Peyer's patch (tissue), 4 donors: ENCODE results near the gene TTC4. TPM values are rescaled to one million over a fixed set of nuclear protein-coding genes. Genes with fewer than 3 reads are reported as not detected.

Source experiments
- DNase-seq, 3 donors: peaks; one replicate each; pipeline ENCODE4 v3.0.0-alpha.2; 2017 to 2019
- H3K27ac ChIP-seq, 4 donors: fragments of 200-600 bp; sonication (generic); one replicate each; pipeline ENCODE4 v1.5.1; 2016 to 2019
- H3K27me3 ChIP-seq, 2 donors: fragments of 200-600 bp; sonication (generic); one replicate each; pipeline ENCODE4 v1.5.1; 2019
- H3K36me3 ChIP-seq, 3 donors: fragments of 200-600 bp; sonication (generic); one replicate each; pipeline ENCODE4 v1.5.1; 2016 to 2019
- H3K4me1 ChIP-seq, 4 donors: fragments of 200-600 bp; sonication (generic); one replicate each; pipeline ENCODE4 v1.5.1; 2016 to 2019
- H3K4me3 ChIP-seq, 4 donors: fragments of 200-600 bp; sonication (generic); 1 replicate in 3 of 4; 2 replicates in 1 of 4; pipeline ENCODE4 v1.5.1; 2016 to 2019; ENCODE audit warnings: mild to moderate bottlenecking in 1 of 4
- H3K9me3 ChIP-seq, 4 donors: fragments of 200-600 bp; sonication (generic); one replicate each; pipeline ENCODE4 v1.5.1; 2016 to 2019; ENCODE audit warnings: mild to moderate bottlenecking in 1 of 4
- POLR2A ChIP-seq, 2 donors: fragments of 450-650 bp; IDR thresholded peaks; one replicate each; pipeline ENCODE4 v1.5.1; 2017; ENCODE audit warnings: antibody characterized with exemption in 2 of 2, mild to moderate bottlenecking in 2 of 2, moderate library complexity in 2 of 2
- total RNA-seq, 4 donors: library from RNA; depleted of rRNA; stranded (reverse); fragments of >200 nt; gene quantifications; one replicate each; pipeline ENCODE4 v1.1.0, GENCODE V29; 2016
- TF ChIP-seq, protein P1 (sequence below), 6 experiments: fragments of 450-650 bp in 4 of 6; fragments of 200-600 bp in 2 of 6; sonication (generic) in 1 of 6; IDR thresholded peaks; one replicate each; pipeline ENCODE4 v1.5.1; 2017 to 2019; ENCODE audit warnings: antibody characterized with exemption in 6 of 6, mild to moderate bottlenecking in 3 of 6, moderate library complexity in 1 of 6

The TTC4 gene
- total RNA-seq, 4 donors from 2014 or later: 15.7 to 39.6 (median 30.3) TPM

- DNase-seq: no peak
- Histone ChIP-seq H3K4me3 (no peak overlapping the region), H3K36me3 (peaks cover 0 to 57% (median 0%) of the 10 kb centered on the region in 3 donors), H3K27ac (no peak overlapping the region), H3K9me3 (no peaks in the 10 kb centered on the region), H3K4me1 (no peaks in the 10 kb centered on the region), H3K27me3 (no peaks in the 10 kb centered on the region)
- TF ChIP-seq, protein P1, sequence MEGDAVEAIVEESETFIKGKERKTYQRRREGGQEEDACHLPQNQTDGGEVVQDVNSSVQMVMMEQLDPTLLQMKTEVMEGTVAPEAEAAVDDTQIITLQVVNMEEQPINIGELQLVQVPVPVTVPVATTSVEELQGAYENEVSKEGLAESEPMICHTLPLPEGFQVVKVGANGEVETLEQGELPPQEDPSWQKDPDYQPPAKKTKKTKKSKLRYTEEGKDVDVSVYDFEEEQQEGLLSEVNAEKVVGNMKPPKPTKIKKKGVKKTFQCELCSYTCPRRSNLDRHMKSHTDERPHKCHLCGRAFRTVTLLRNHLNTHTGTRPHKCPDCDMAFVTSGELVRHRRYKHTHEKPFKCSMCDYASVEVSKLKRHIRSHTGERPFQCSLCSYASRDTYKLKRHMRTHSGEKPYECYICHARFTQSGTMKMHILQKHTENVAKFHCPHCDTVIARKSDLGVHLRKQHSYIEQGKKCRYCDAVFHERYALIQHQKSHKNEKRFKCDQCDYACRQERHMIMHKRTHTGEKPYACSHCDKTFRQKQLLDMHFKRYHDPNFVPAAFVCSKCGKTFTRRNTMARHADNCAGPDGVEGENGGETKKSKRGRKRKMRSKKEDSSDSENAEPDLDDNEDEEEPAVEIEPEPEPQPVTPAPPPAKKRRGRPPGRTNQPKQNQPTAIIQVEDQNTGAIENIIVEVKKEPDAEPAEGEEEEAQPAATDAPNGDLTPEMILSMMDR (IDR thresholded peaks at IDR 0.05): no peak
- no peak for TF ChIP-seq POLR2A (IDR thresholded peaks at IDR 0.05)
These were observed 26.6 kb downstream of the TTC4 start for GRCh38 chr1:54742282-54742681.

- DNase-seq: no peak
- H3K4me3 ChIP-seq: no peak overlapping the region
- TF ChIP-seq, protein P1 (IDR thresholded peaks at IDR 0.05): no peak
- no peak for TF ChIP-seq POLR2A (IDR thresholded peaks at IDR 0.05)
- H3K4me1 ChIP-seq: no peaks in the 10 kb centered on the region
- H3K27ac ChIP-seq: no peak overlapping the region
- H3K27me3 ChIP-seq: no peaks in the 10 kb centered on the region
- no peaks in the 10 kb centered on the region for H3K9me3 ChIP-seq
- peaks cover 0 to 44% (median 0%) of the 10 kb centered on the region in 3 donors for H3K36me3 ChIP-seq
These were observed 28.0 kb downstream of the TTC4 start for GRCh38 chr1:54743416-54744226.

- no peaks in the 10 kb centered on the region for H3K4me1 ChIP-seq
- TF ChIP-seq, protein P1 (IDR thresholded peaks at IDR 0.05): no peak
- TF ChIP-seq POLR2A (IDR thresholded peaks at IDR 0.05): no peak
- no peaks in the 10 kb centered on the region for H3K27me3 ChIP-seq
- H3K4me3 ChIP-seq: no peak overlapping the region
- H3K36me3 ChIP-seq: peaks cover 0 to 33% (median 0%) of the 10 kb centered on the region in 3 donors
- H3K9me3 ChIP-seq: no peaks in the 10 kb centered on the region
- H3K27ac ChIP-seq: no peak overlapping the region
- no peak for DNase-seq
These were observed 29.0 kb downstream of the TTC4 start for GRCh38 chr1:54744696-54745095.

- H3K9me3 ChIP-seq: no peaks in the 10 kb centered on the region
- no peak for DNase-seq
- no peak for TF ChIP-seq POLR2A (IDR thresholded peaks at IDR 0.05)
- no peak overlapping the region for H3K27ac ChIP-seq
- no peak overlapping the region for H3K4me3 ChIP-seq
- no peaks in the 10 kb centered on the region for H3K4me1 ChIP-seq
- H3K36me3 ChIP-seq: peaks cover 0 to 27% (median 0%) of the 10 kb centered on the region in 3 donors
- no peaks in the 10 kb centered on the region for H3K27me3 ChIP-seq
These were observed 29.6 kb downstream of the TTC4 start for GRCh38 chr1:54745274-54745673.

- H3K27ac ChIP-seq: no peak overlapping the region
- H3K4me1 ChIP-seq: no peaks in the 10 kb centered on the region
- DNase-seq: no peak
- no peaks in the 10 kb centered on the region for H3K9me3 ChIP-seq
- no peak overlapping the region for H3K4me3 ChIP-seq
- H3K27me3 ChIP-seq: no peaks in the 10 kb centered on the region
- no peak for TF ChIP-seq POLR2A (IDR thresholded peaks at IDR 0.05)
- TF ChIP-seq, protein P1 (IDR thresholded peaks at IDR 0.05): no peak
- peaks cover 0 to 21% (median 0%) of the 10 kb centered on the region in 3 donors for H3K36me3 ChIP-seq
These were observed 30.2 kb downstream of the TTC4 start for GRCh38 chr1:54745864-54746263.

DNA sequence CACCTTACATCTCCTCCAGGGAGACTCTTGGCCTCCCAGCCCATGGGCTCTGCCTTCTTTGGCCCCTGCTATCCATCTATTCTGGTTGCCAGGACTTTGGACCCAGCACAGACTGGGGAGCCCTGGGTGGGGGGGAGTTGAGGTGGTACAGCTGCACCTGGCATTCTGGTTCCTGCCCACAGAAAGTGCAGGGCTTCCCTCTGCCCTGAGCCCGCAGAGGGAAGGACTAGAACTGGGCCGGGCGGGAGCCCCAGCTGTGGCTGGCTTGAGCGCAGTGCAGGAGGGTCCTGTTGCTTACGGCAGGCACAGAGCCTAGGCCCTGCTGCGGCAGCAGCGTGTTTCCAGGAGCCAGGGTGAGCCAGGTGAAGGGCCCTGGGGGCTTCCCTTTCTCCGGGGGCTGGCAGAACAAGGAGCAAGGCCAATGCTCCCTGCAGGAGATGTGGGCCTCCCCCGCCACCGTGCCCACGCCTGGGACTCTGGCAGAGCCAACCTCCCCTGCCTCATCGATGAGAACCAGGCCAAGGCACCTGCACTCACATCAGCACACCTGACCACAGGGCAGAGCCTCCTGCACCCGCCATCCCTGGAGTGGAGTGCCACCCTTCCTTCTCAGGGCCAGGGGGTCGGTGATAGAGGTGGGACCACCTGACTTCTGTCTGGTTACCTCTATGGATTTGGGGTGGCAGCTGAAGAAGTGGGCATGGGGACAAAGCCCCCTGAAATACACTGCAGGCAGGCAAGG, 32.6 kb downstream of the TTC4 start:
- H3K36me3 ChIP-seq: no peaks in the 10 kb centered on the region
- no peaks in the 10 kb centered on the region for H3K9me3 ChIP-seq
- no peaks in the 10 kb centered on the region for H3K27me3 ChIP-seq
- H3K4me1 ChIP-seq: no peaks in the 10 kb centered on the region
- TF ChIP-seq, protein P1 (IDR thresholded peaks at IDR 0.05): no peak
- no peak for TF ChIP-seq POLR2A (IDR thresholded peaks at IDR 0.05)
- no peak overlapping the region for H3K4me3 ChIP-seq
- no peak overlapping the region for H3K27ac ChIP-seq
- DNase-seq: peak in 1 of 3 donors; percentile 34
